Pulmonary artery endothelial cell (primary cell): ENCODE measurements around the gene CELA2A. TPM values are rescaled to one million over a fixed set of nuclear protein-coding genes. Genes with fewer than 3 reads are reported as not detected.
"Not testable (repeated sequence)": the region's sequence is repeated elsewhere in the genome, so short reads cannot be mapped to it uniquely, and the experiment has no call there.

Experiments used
- DNase-seq: peaks from one replicate; pipeline ENCODE4 v3.0.0-alpha.2; 2011; ENCODE audit warnings: low read depth, low spot score
- total RNA-seq: library from RNA; depleted of rRNA; stranded (reverse); fragments of >200 nt; gene quantifications from 2 replicates; pipeline ENCODE4 v1.2.3, GENCODE V29; 2014

The CELA2A gene
- total RNA-seq, 1 donor from 2014 or later = not detected

- DNase-seq = no peak
Observed at GRCh38 chr1:15444468-15445389, 11.8 kb upstream of the CELA2A start.

GRCh38 chr1:15445390-15446122 lies 11.0 kb upstream of the CELA2A start:
- no peak for DNase-seq

GRCh38 chr1:15446212-15446611 lies 10.3 kb upstream of the CELA2A start:
- DNase-seq = no peak

GRCh38 chr1:15448877-15449462 lies 7.6 kb upstream of the CELA2A start:
- DNase-seq = no peak

GRCh38 chr1:15449567-15449966 lies 7.0 kb upstream of the CELA2A start:
- no peak for DNase-seq

GRCh38 chr1:15451014-15451722 lies 5.4 kb upstream of the CELA2A start:
- no peak for DNase-seq

GRCh38 chr1:15452216-15452615 lies 4.3 kb upstream of the CELA2A start:
- no peak for DNase-seq

- no peak for DNase-seq
Observed at GRCh38 chr1:15452866-15453571, 3.5 kb upstream of the CELA2A start.

- no peak for DNase-seq
Observed at GRCh38 chr1:15453734-15454133, 2.8 kb upstream of the CELA2A start.

GRCh38 chr1:15454256-15454655 lies 2.3 kb upstream of the CELA2A start:
- DNase-seq = no peak

GRCh38 chr1:15455522-15455921 lies 1.0 kb upstream of the CELA2A start:
- no peak for DNase-seq

- no peak for DNase-seq
Observed at GRCh38 chr1:15457585-15457984, 1.1 kb downstream of the CELA2A start.

GRCh38 chr1:15458388-15458787 lies 1.9 kb downstream of the CELA2A start:
- DNase-seq = not testable (repeated sequence)

- DNase-seq = no peak
Observed at GRCh38 chr1:15459771-15460707, 3.5 kb downstream of the CELA2A start.

GRCh38 chr1:15460708-15461095 lies 4.2 kb downstream of the CELA2A start:
- DNase-seq = no peak

GRCh38 chr1:15463064-15463800 lies 6.7 kb downstream of the CELA2A start:
- not testable (repeated sequence) for DNase-seq

- DNase-seq = not testable (repeated sequence)
Observed at GRCh38 chr1:15463926-15464322, 7.4 kb downstream of the CELA2A start.

- DNase-seq = no peak
Observed at GRCh38 chr1:15465674-15466073, 9.1 kb downstream of the CELA2A start.
